T-helper 17 cell (primary cell): Measurements from ENCODE around the gene RASGRF1. TPM values are rescaled to one million over a fixed set of nuclear protein-coding genes. Genes with fewer than 3 reads are reported as not detected.
"Not testable (repeated sequence)": the region's sequence is repeated elsewhere in the genome, so short reads cannot be mapped to it uniquely, and the experiment has no call there.

Experiments
- ATAC-seq: fragments of 150-1000 bp; cut with Tn5 transposase; 2 replicates; pipeline ENCODE4 v1.10.0; 2021; ENCODE audit warnings: mild to moderate bottlenecking, moderate library complexity
- DNase-seq, 3 donors: peaks; one replicate each; pipeline versions ENCODE4 v3.0.0 to v3.0.0-alpha.2; 2020 to 2021
- H3K9me3 ChIP-seq: one replicate; pipeline ENCODE4 v1.7.0; 2013; ENCODE audit warnings: low read length, mild to moderate bottlenecking; ENCODE audit not compliant: control insufficient read depth, poor library complexity, severe bottlenecking
- H3K27ac Mint-ChIP-seq: one replicate; pipeline ENCODE4 v1.8.0; 2022; ENCODE audit warnings: mild to moderate bottlenecking, moderate library complexity, mixed read lengths
- H3K27me3 Mint-ChIP-seq: one replicate; pipeline ENCODE4 v1.8.0; 2022; ENCODE audit warnings: mixed read lengths
- H3K36me3 Mint-ChIP-seq: one replicate; pipeline ENCODE4 v1.8.0; 2022; ENCODE audit warnings: low read depth, mixed read lengths
- H3K4me1 Mint-ChIP-seq: one replicate; pipeline ENCODE4 v1.8.0; 2022; ENCODE audit warnings: mild to moderate bottlenecking, mixed read lengths
- H3K4me3 Mint-ChIP-seq: one replicate; pipeline ENCODE4 v1.8.0; 2022; ENCODE audit warnings: mild to moderate bottlenecking, moderate library complexity, mixed read lengths
- total RNA-seq, 4 donors: library from RNA in 2 of 4; stranded (reverse) in 2 of 4; gene quantifications; one replicate each; pipeline ENCODE4 v1.2.3 and lab custom pipeline; 2022 to 2026

Gene RASGRF1
- total RNA-seq, 2 donors from 2014 or later: 0.55 TPM; not detected in 1

DNA sequence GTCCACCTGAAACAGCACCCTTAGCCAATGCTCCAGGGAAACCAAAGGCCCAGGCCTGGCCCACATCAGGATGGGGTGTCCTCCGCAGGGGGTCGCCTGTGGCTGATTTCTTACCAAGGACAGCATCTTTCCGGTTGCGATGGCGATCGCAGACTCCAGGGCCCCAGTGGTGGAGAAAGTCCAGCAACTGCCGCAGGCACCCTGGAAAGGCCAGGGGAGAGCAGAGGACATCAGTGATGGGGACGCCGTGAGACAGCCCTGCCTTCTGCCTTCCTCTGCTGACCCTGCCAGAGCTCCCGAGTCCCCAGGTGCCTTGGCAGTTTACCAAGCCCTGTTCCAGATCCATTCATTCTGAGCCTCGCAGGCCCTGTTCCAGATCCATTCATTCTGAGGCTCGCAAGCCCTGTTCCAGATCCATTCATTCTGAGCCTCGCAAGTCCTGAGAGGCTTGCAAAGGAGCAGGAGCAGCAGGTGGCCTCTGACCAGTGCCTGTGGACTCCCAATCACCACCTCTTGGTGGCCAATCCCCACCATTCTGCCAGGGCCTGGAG is 158.2 kb downstream of the RASGRF1 start:
- peaks cover 4% of the 10 kb centered on the region for H3K36me3 Mint-ChIP-seq
- H3K4me1 Mint-ChIP-seq: peaks cover 18% of the 10 kb centered on the region
- no peak for ATAC-seq
- H3K4me3 Mint-ChIP-seq: no peak overlapping the region
- DNase-seq: no peak
- no peaks in the 10 kb centered on the region for H3K9me3 ChIP-seq
- H3K27me3 Mint-ChIP-seq: no peaks in the 10 kb centered on the region
- peak overlapping the region; percentile 24 for H3K27ac Mint-ChIP-seq

DNA sequence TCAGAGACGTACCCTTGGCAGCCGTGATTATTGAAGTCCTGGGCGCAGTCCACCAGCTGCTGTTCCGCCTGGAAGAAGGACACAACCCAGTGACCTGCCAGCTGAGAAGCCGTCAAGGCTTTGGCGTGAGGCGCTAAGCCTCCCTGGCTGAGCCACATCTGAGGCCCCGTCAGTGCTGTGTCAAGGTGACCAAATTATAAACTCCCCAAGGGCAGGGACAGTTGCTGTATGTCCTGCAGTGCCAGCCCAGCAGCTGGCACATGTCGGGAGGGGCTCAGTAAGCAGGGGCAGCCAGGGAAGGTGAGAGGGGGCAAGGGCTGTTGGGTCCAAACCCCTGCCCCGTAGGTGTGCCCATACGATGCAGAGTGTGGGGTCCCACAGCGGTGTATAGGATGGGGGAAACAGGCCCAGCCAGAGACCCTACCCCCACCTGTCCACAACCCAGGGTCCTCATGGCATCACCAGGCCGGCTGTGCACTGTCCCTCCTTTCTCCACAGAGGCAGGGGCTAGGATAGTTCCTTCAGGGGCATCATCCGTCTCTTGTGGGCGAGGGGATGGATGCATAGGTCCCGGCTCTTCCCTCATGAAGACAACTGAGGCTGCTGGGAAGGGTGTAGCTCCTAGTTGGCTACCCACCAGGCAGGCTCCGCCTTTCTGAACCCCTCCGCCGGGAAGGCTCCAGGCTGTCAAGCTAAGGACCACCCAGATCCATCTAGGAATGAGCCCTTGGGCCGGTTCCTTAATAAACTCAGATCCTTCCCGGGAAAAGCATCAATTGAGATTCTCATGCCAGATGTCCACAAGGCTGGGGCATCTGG is 158.9 kb downstream of the RASGRF1 start:
- DNase-seq: no peak
- ATAC-seq: no peak
- H3K4me1 Mint-ChIP-seq: peaks cover 17% of the 10 kb centered on the region

DNA sequence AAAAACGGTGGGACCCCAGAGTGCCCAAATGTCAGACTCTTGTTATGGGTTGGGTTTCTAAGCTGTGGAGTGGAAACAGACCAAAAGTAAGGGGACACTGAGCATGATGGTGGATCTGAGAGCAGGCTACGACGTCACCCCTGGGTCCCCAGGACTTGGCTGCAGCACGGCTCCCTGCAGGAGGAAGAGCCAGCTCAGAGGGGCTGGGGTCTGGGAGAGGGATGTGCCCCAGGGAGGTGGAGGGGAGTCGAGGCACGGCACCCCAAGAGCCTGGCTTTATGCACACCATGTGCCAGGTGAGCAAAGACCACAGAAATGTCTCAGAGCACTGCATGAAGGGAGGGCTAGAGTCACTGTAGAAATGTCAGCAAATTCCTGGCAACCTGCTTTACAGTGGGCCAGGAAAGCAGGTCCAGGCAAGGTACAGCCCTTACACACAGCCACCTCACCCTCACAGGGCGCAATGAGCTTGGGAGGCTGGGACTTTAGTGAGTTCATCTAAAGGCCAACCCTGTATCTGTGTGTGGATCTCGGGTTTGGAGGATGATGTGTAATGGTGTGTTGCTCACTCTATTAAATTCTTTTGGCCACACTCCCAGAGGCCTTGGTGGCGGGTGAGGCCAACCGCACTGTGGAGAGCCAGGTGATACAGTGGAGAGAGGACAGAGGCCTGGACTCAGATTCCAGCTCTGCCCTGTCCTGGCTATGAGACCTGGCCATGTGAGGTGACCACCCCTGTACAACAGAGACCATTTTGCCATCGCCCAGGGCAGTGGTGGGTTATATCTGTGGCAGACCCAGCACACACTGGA is 159.8 kb downstream of the RASGRF1 start:
- no peak for DNase-seq
- H3K27me3 Mint-ChIP-seq: no peaks in the 10 kb centered on the region
- ATAC-seq: no peak
- peaks cover 4% of the 10 kb centered on the region for H3K36me3 Mint-ChIP-seq
- no peak overlapping the region for H3K4me3 Mint-ChIP-seq
- H3K9me3 ChIP-seq: no peaks in the 10 kb centered on the region
- peaks cover 13% of the 10 kb centered on the region for H3K4me1 Mint-ChIP-seq
- H3K27ac Mint-ChIP-seq: no peak overlapping the region

More for the DNA sequence above, 158.9 kb downstream of the RASGRF1 start:
- H3K4me3 Mint-ChIP-seq: no peak overlapping the region
- peak overlapping the region; percentile 24 for H3K27ac Mint-ChIP-seq
- H3K36me3 Mint-ChIP-seq: peaks cover 4% of the 10 kb centered on the region
- no peaks in the 10 kb centered on the region for H3K27me3 Mint-ChIP-seq
- no peaks in the 10 kb centered on the region for H3K9me3 ChIP-seq

DNA sequence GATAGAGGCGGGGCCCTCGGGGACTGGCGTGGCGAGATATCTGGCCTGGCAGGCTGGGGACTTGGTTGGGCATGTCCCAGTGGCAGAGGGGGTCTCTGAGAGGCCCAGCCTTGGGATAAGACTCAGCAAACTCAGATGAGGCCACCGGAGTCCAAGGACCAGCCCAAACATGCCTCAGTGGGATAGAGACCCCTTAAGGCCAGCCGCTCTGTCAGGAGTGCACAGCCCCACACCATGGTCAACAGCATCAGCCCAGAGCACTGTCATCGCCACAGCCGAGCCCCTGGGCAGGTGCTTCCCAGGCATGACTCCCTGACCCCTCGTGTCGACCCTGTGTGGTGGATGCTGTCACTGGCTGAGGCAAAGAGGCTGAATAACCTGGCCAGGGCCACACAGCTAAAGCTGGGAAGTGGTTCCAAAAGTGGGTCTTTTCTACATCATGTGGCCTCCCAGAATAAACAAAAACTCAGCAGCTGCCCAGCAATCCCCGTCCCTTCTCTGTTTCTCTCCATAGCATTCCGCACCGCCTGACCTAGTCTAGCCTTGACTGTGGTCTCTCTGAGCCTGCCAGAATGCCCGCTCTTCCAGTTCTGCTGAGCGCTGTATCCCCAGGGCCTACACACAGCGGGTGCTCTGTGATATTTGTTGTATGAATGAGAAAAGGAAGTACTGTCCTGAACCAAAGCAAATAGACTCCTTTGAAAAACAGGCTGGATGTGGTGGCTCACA is 160.9 kb downstream of the RASGRF1 start:
- no peak overlapping the region for H3K27ac Mint-ChIP-seq
- H3K27me3 Mint-ChIP-seq: no peaks in the 10 kb centered on the region
- H3K4me1 Mint-ChIP-seq: peaks cover 14% of the 10 kb centered on the region
- H3K36me3 Mint-ChIP-seq: peaks cover 3% of the 10 kb centered on the region
- H3K9me3 ChIP-seq: no peaks in the 10 kb centered on the region
- ATAC-seq (no peak), DNase-seq (no peak)
- H3K4me3 Mint-ChIP-seq: no peak overlapping the region

DNA sequence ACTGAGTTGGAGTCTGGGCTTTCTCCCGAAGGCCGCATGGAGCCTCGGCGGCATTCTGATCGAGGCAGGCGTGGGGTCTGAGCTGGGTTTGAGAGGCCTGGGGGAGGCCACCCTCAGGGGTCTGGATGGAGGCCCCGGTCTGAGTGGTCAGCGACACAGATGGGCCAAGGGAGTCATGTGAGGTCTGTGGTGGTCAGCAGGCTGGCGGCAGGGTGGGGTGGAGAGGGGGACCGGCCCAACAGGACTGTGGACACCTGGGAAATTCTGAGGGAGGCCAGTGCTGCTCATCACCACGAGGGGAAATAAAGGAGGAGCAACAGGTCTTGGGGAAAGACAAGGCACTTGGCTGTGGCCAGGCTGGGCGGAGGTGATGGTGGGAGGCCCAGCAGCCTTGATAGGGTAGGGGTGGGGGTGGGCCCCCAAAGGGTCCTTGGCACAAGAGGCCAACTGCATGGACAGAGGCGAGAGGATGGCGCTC is 161.9 kb downstream of the RASGRF1 start:
- peaks cover 17% of the 10 kb centered on the region for H3K4me1 Mint-ChIP-seq
- DNase-seq: no peak
- no peaks in the 10 kb centered on the region for H3K9me3 ChIP-seq
- ATAC-seq: no peak
- peak overlapping the region; percentile 77 for H3K27ac Mint-ChIP-seq
- H3K27me3 Mint-ChIP-seq: no peaks in the 10 kb centered on the region
- no peak overlapping the region for H3K4me3 Mint-ChIP-seq
- H3K36me3 Mint-ChIP-seq: peaks cover 8% of the 10 kb centered on the region

DNA sequence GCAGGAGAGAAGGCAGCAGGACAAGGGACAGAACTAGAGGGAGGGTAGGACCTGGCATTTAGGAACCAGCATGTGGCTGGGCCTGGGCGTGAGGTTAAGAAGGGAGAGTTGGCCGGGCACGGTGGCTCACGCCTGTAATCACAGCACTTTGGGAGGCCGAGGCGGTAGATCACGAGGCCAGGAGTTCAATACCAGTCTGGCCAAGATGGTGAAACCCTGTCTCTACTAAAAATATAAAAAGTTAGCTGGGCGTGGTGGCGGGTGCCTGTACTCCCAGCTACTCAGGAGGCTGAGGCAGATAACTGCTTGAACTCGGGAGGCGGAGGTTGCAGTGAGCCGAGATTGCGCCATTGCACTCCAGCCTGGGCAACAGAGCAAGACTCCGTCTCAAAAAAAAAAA is 162.4 kb downstream of the RASGRF1 start:
- H3K4me1 Mint-ChIP-seq: peaks cover 17% of the 10 kb centered on the region
- peak overlapping the region; percentile 77 for H3K27ac Mint-ChIP-seq
- not testable (repeated sequence) for H3K9me3 ChIP-seq, ATAC-seq, DNase-seq, H3K4me3 Mint-ChIP-seq, H3K27me3 Mint-ChIP-seq, H3K36me3 Mint-ChIP-seq

DNA sequence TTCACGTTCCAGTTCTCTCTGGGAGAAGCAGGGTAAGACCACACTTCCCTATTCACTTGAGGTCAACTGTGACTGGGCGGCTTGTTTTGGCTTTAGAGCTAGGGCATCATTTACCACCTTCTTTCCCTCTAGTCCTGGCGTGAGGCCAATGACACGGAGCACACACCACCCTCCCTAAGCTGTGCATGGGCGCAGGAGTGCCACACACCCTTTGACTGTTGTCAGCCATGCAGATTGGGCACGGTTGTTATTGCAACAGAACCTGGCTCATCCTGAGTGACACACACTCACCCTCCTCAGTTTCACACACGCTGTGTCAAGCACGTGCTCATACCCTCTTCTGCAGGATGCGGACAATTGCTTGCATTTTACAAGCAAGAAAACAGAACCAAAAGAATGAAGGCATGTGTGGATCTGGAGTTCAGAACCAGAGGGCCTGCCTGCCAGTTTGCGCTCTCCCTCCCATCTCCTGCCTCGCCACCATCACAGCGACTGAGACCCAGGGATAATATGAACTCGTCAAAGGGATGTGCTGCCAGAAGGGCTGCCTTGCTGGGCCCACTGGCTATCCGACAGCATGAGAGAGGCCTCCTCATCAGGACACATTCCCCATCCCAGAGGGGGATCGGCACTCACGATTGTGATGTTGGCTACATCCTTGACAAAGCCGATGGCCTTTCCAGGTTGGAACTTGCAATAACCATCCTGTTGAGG is 163.3 kb downstream of the RASGRF1 start:
- H3K27ac Mint-ChIP-seq: no peak overlapping the region
- H3K36me3 Mint-ChIP-seq: peaks cover 6% of the 10 kb centered on the region
- peaks cover 13% of the 10 kb centered on the region for H3K4me1 Mint-ChIP-seq
- ATAC-seq (peak; percentile 13), DNase-seq (no peak)
- no peaks in the 10 kb centered on the region for H3K27me3 Mint-ChIP-seq
- peak overlapping the region; percentile 19 for H3K4me3 Mint-ChIP-seq
- no peaks in the 10 kb centered on the region for H3K9me3 ChIP-seq

DNA sequence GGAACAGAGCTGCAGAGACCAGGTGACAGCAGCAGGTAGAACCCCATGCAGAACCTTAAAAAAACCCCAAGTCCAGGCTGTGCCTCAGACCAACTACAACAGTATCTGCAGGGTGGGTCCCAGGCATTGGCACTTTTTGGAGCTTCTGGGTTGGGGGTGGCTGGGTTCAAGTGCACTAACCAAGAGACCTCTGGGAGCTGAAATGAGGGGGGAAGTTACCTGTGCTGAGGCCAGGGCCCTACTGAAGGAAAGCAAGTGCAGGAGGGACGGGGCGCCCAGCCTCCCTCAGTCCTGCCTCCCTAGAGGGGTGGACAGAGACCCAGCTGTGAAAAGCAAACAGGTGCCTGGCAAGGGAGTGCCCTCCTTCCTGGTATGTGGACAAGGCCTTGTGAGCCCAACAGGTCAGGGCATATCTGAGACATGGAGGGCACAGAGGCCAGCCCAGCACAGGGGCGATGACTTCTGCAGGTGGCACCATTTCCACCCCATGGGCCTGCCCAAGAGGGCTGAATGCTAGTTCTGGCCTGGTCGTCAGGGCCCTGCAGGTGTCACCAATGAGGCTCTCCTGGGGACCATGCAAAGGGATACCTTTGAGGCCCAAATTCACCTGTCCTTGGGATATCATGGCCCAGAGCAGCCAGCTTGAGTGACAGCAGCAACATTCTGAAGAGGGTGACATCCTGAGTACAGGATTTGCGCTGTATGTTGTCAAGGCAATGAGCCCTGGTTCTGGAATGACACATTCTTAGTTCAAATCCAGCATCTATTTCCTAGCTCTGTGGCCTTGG is 164.4 kb downstream of the RASGRF1 start:
- H3K27ac Mint-ChIP-seq: peak overlapping the region; percentile 85
- no peaks in the 10 kb centered on the region for H3K27me3 Mint-ChIP-seq
- ATAC-seq (peak; percentile 24), DNase-seq (no peak)
- peaks cover 12% of the 10 kb centered on the region for H3K4me1 Mint-ChIP-seq
- H3K9me3 ChIP-seq: no peaks in the 10 kb centered on the region
- H3K4me3 Mint-ChIP-seq: no peak overlapping the region
- peaks cover 8% of the 10 kb centered on the region for H3K36me3 Mint-ChIP-seq

DNA sequence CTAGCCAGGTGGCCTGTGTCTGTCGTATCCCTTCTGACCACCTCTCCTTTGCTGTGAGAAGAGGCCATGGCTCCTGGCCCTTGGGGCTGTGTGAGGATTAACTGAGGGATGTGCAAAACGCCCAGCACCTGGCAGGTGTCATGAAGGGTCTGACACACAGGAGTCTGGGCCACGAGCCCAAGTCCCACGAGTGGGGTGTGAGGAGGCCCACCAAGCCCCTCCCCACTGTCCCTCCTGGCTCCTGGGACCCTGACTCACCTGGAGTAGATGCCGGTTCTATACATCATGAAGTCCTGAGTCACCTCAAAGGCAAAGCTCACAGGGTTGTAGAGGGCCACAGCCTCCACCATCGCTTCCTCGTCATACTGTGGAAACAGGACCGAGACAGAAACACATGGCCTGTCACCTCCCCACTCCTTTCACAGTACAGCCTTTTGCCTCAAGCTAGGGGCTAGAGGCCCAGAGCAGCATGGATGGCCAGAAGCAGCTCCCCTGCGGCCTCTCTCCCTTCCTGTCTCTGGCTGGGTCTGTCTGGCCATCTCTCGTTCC is 165.4 kb downstream of the RASGRF1 start:
- peaks cover 11% of the 10 kb centered on the region for H3K4me1 Mint-ChIP-seq
- DNase-seq (no peak), ATAC-seq (no peak)
- peak overlapping the region; percentile 85 for H3K27ac Mint-ChIP-seq
- H3K4me3 Mint-ChIP-seq: no peak overlapping the region
- no peaks in the 10 kb centered on the region for H3K27me3 Mint-ChIP-seq
- no peaks in the 10 kb centered on the region for H3K9me3 ChIP-seq
- H3K36me3 Mint-ChIP-seq: peaks cover 9% of the 10 kb centered on the region

DNA sequence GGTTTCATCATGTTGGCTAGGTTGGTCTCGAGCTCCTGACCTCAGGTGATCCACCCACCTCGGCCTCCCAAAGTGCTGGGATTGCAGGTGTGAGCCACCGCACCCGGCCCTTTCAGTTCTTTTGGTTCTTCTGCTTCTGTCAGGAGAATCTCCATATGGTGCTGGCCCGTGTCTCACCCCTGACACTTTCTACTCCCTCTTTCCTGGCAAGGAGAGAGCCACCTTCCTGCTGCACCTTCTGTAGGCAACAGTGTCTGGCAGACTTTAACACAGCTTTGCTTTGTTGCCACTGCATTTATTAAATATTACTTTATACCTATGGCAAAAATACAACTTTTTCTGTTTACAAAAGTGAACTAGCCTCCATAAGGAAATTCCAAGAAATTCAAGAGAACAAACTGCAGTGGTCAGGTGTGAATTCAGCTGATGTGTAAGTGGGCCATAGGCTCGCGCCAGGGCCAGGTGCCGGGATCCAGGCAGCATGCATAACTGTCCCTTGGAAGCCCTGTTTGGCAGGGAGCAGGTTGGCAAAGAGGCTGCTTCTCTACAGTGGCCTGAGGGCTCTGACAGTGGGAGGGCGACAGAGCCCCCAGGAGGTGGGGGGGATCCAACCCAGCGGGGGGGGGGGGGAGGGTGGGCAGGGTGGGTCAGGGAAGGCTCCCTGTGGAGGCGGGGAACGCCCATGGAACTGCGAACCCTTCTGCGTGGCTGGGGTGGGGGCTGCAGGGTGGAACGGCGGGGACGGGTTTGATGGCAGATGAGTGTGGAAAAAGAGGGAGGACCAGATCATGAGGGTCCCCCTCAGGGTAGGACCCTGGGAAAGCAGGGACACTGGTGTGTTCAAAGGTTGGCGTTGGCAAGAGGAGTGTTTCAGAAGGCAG is 166.9 kb downstream of the RASGRF1 start:
- peaks cover 9% of the 10 kb centered on the region for H3K36me3 Mint-ChIP-seq
- no peak for DNase-seq
- H3K9me3 ChIP-seq: no peaks in the 10 kb centered on the region
- no peak for ATAC-seq
- peak overlapping the region; percentile 45 for H3K27ac Mint-ChIP-seq
- H3K27me3 Mint-ChIP-seq: no peaks in the 10 kb centered on the region
- peaks cover 9% of the 10 kb centered on the region for H3K4me1 Mint-ChIP-seq
- no peak overlapping the region for H3K4me3 Mint-ChIP-seq

DNA sequence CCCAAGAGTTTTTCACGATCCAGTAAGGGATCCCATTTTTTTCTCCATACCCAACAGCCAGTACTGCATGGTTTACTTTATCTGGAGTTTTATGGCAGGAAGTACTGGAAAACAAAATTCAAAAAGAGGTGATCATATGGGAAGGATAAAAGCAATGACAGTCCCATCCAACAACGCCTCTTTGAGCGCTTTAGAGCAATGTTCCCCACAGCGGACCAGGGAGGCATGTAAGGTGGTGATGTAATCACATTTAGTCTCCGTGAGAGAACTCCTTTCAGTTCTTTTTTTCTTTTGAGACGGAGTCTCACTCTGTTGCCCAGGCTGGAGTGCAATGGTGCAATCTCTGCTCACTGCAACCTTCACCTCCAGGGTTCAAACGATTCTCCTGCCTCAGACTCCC is 167.6 kb downstream of the RASGRF1 start:
- peaks cover 9% of the 10 kb centered on the region for H3K36me3 Mint-ChIP-seq
- no peak overlapping the region for H3K4me3 Mint-ChIP-seq
- ATAC-seq (no peak), DNase-seq (no peak)
- peak overlapping the region; percentile 74 for H3K27ac Mint-ChIP-seq
- H3K4me1 Mint-ChIP-seq: peaks cover 9% of the 10 kb centered on the region
- H3K9me3 ChIP-seq: no peaks in the 10 kb centered on the region
- no peaks in the 10 kb centered on the region for H3K27me3 Mint-ChIP-seq
